Measurements from ENCODE around the gene NTM.
"Not testable (repeated sequence)": the region's sequence is repeated elsewhere in the genome, so short reads cannot be mapped to it uniquely, and the experiment has no call there.

GRCh38 chr11:131497686-131498085 lies 127.3 kb downstream of the NTM start:
- TF ChIP-seq FOXA1 (IDR thresholded peaks at IDR 0.05); FOXM1 (IDR thresholded peaks at IDR 0.05; ENCODE audit: borderline replicate concordance); SP1 (IDR thresholded peaks at IDR 0.05); FOXK2 (IDR thresholded peaks at IDR 0.05); ELF4 (IDR thresholded peaks at IDR 0.05); TARDBP (IDR thresholded peaks at IDR 0.05); NFRKB (IDR thresholded peaks at IDR 0.05); ZNF384 (IDR thresholded peaks at IDR 0.05); BHLHE40 (IDR thresholded peaks at IDR 0.05; ENCODE audit: borderline replicate concordance); HDGF (IDR thresholded peaks at IDR 0.05; ENCODE audit: borderline replicate concordance); SUZ12 (IDR thresholded peaks at IDR 0.05); L3MBTL2 (conservative IDR thresholded peaks at IDR 0.05); ARNT (IDR thresholded peaks at IDR 0.05): not testable (repeated sequence)
